NB4 (cell line): ENCODE measurements around the gene MAGI2.

ENCODE experiments used
- CTCF ChIP-seq: IDR thresholded peaks from one replicate; pipeline ENCODE4 v1.5.1; 2012; ENCODE audit warnings: low read depth, low read length
- MAX ChIP-seq: IDR thresholded peaks from 2 replicates; pipeline ENCODE4 v1.6.1; 2011; ENCODE audit warnings: low read depth, low read length
- POLR2A ChIP-seq: IDR thresholded peaks from 2 replicates; pipeline ENCODE4 v1.6.1; 2011; ENCODE audit warnings: mild to moderate bottlenecking; ENCODE audit not compliant: insufficient read length; ENCODE audit errors: extremely low read depth

- TF ChIP-seq POLR2A (no peak), CTCF (no peak), MAX (no peak)
These were observed 55.2 kb downstream of the MAGI2 start for GRCh38 chr7:79398138-79398749.
